ENCODE data around the gene TIMM17A. TPM values are rescaled to one million over a fixed set of nuclear protein-coding genes. Genes with fewer than 3 reads are reported as not detected.
A peak's percentile ranks its signal among the peaks of the same experiment; 100 is the strongest.

TIMM17A gene
- total and polyA plus RNA-seq, 7 donors, result 23.3 to 71.4 (median 48.6) TPM

GRCh38 chr1:202002507-202002906 is 47.2 kb downstream of the TIMM17A start:
- no peak overlapping the region for H3K4me3 ChIP-seq
- no peak overlapping the region for H3K27ac ChIP-seq
- 86 to 87% methylated on average over 9 of the region's 9 CpGs for WGBS, 2 donors
- intact Hi-C loops (cut with DNase I), result no loop called here
- TF ChIP-seq CTCF (IDR thresholded peaks at IDR 0.05) (no peak), POLR2AphosphoS5 (IDR thresholded peaks at IDR 0.05) (no peak), POLR2A (IDR thresholded peaks at IDR 0.05) (no peak), EP300 (IDR thresholded peaks at IDR 0.05) (no peak)
- no peak for DNase-seq
- peaks cover 13 to 91% (median 47%) of the 10 kb centered on the region in 4 donors for H3K36me3 ChIP-seq
- H3K4me1 ChIP-seq, result no peaks in the 10 kb centered on the region
- H3K27me3 ChIP-seq, result no peaks in the 10 kb centered on the region
- no peaks in the 10 kb centered on the region for H3K9me3 ChIP-seq

- no peak overlapping the region for H3K4me3 ChIP-seq
- H3K27me3 ChIP-seq, result no peaks in the 10 kb centered on the region
- 81% methylated on average over 9 of the region's 9 CpGs for WGBS, 2 donors
- peaks cover 13 to 76% (median 38%) of the 10 kb centered on the region in 4 donors for H3K36me3 ChIP-seq
- H3K4me1 ChIP-seq, result peaks cover 0 to 2% (median 0%) of the 10 kb centered on the region in 4 donors
- DNase-seq, result no peak
- TF ChIP-seq POLR2AphosphoS5 (IDR thresholded peaks at IDR 0.05) (no peak), EP300 (IDR thresholded peaks at IDR 0.05) (no peak), CTCF (IDR thresholded peaks at IDR 0.05) (no peak), POLR2A (IDR thresholded peaks at IDR 0.05) (no peak)
- intact Hi-C loops (cut with DNase I), result no loop called here
- no peak overlapping the region for H3K27ac ChIP-seq
- H3K9me3 ChIP-seq, result no peaks in the 10 kb centered on the region
These were observed 49.4 kb downstream of the TIMM17A start for GRCh38 chr1:202004711-202005110.

GRCh38 chr1:202005958-202006357 is 50.7 kb downstream of the TIMM17A start:
- no peaks in the 10 kb centered on the region for H3K9me3 ChIP-seq
- no peak overlapping the region for H3K27ac ChIP-seq
- H3K27me3 ChIP-seq, result no peaks in the 10 kb centered on the region
- TF ChIP-seq POLR2A (IDR thresholded peaks at IDR 0.05) (no peak), CTCF (IDR thresholded peaks at IDR 0.05) (peak in 2 of 4 experiments; percentile 23 to 42)
- no peak for DNase-seq
- WGBS, 2 donors, result 72 to 85% methylated on average over 2 of the region's 2 CpGs
- peaks cover 0 to 4% (median 0%) of the 10 kb centered on the region in 4 donors for H3K4me1 ChIP-seq
- H3K4me3 ChIP-seq, result no peak overlapping the region
- intact Hi-C loops (cut with DNase I), result no loop called here
- peaks cover 13 to 64% (median 31%) of the 10 kb centered on the region in 4 donors for H3K36me3 ChIP-seq

- no peak overlapping the region for H3K4me3 ChIP-seq
- WGBS, 2 donors, result 22 to 65% methylated on average over 8 of the region's 8 CpGs
- peaks cover 10 to 51% (median 23%) of the 10 kb centered on the region in 4 donors for H3K36me3 ChIP-seq
- H3K27ac ChIP-seq, result peak overlapping the region in 1 of 4 donors; percentile 6
- intact Hi-C loops (cut with DNase I), result no loop called here
- no peaks in the 10 kb centered on the region for H3K27me3 ChIP-seq
- H3K4me1 ChIP-seq, result peaks cover 0 to 4% (median 0%) of the 10 kb centered on the region in 4 donors
- H3K9me3 ChIP-seq, result no peaks in the 10 kb centered on the region
- no peak for DNase-seq
- no peak for TF ChIP-seq POLR2AphosphoS5 (IDR thresholded peaks at IDR 0.05)
- TF ChIP-seq POLR2A (IDR thresholded peaks at IDR 0.05), result no peak
- no peak for TF ChIP-seq CTCF (IDR thresholded peaks at IDR 0.05)
- no peak for TF ChIP-seq EP300 (IDR thresholded peaks at IDR 0.05)
These were observed 52.0 kb downstream of the TIMM17A start for GRCh38 chr1:202007304-202007703.

All from sigmoid colon (tissue), 7 donors.